ENCODE measurements around the gene GALNT9. TPM values are rescaled to one million over a fixed set of nuclear protein-coding genes. Genes with fewer than 3 reads are reported as not detected.

GALNT9 gene
- total and polyA plus RNA-seq, 12 donors: 0.01 to 0.19 TPM; not detected in 10

- Histone ChIP-seq H3K27ac (no peak overlapping the region), H3K36me3 (no peaks in the 10 kb centered on the region), H3K4me3 (no peak overlapping the region), H3K9me3 (no peaks in the 10 kb centered on the region), H3K4me1 (no peaks in the 10 kb centered on the region), H3K27me3 (peaks cover 0 to 78% (median 76%) of the 10 kb centered on the region in 7 donors)
- TF ChIP-seq, protein P1, sequence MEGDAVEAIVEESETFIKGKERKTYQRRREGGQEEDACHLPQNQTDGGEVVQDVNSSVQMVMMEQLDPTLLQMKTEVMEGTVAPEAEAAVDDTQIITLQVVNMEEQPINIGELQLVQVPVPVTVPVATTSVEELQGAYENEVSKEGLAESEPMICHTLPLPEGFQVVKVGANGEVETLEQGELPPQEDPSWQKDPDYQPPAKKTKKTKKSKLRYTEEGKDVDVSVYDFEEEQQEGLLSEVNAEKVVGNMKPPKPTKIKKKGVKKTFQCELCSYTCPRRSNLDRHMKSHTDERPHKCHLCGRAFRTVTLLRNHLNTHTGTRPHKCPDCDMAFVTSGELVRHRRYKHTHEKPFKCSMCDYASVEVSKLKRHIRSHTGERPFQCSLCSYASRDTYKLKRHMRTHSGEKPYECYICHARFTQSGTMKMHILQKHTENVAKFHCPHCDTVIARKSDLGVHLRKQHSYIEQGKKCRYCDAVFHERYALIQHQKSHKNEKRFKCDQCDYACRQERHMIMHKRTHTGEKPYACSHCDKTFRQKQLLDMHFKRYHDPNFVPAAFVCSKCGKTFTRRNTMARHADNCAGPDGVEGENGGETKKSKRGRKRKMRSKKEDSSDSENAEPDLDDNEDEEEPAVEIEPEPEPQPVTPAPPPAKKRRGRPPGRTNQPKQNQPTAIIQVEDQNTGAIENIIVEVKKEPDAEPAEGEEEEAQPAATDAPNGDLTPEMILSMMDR (IDR thresholded peaks at IDR 0.05): no peak
- 56 to 57% methylated on average over 19 of the region's 19 CpGs for WGBS, 2 donors
- DNase-seq (peak in 1 of 2 donors; percentile 8), ATAC-seq (no peak)
- intact Hi-C loops (cut with DNase I): no loop called here
Observed at GRCh38 chr12:132176385-132176919, 152.9 kb downstream of the GALNT9 start.

DNA sequence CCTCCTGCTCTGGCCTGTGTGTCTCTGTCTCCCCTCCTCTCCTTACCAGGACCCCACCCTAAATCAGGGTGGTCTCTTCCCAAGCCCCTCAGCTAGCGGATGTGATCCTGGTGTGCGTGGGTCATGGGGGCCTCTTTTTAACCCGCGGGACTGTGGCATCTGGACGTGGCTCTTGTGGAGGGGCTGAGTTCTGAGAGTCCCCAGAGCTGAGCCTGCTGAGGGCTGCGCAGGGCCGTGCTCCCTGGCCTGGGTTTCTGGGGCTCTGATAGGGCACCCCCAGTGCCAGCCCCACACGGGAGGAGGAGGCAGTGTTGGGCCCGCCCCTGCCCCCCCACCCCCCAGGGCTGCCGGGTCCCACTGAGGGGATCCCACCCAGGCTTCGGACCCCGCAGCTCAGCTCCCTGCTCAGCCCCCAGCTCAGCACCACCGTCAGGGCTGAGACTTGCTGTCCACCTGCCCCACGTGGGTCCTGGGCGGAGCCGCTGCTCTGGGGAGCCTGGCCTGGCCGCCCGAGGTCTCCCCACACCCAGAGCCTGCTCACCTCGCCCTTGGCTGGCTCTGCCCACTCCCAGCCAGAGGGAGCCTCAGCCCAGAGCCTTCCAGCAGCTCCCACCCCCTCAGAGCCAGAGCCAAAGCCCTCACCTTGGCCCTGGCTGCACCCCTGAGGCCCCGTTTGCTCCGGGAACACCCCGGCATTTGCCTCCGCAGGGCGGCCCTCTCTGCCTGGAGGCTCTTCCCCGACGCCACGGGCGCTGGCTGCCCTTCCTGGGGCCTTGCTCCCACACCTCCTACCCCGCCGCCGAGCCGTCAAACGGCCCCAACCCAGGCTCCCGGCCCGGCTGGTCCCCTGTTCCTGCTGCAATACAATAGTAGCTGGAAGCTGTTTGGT lies 153.6 kb downstream of the GALNT9 start:
- no peaks in the 10 kb centered on the region for H3K36me3 ChIP-seq
- TF ChIP-seq, protein P1 (IDR thresholded peaks at IDR 0.05): no peak
- no peak overlapping the region for H3K4me3 ChIP-seq
- ATAC-seq (peak in 1 of 8 donors; percentile 24), DNase-seq (peak in 1 of 2 donors; percentile 5)
- H3K27me3 ChIP-seq: peaks cover 0 to 85% (median 83%) of the 10 kb centered on the region in 7 donors
- 71 to 73% methylated on average over 34 to 35 of the region's 35 CpGs for WGBS, 2 donors
- intact Hi-C loops (cut with DNase I): no loop called here
- H3K4me1 ChIP-seq: no peaks in the 10 kb centered on the region
- no peaks in the 10 kb centered on the region for H3K9me3 ChIP-seq
- no peak overlapping the region for H3K27ac ChIP-seq

- ATAC-seq (no peak), DNase-seq (peak in 1 of 2 donors; percentile 8)
- TF ChIP-seq, protein P1 (IDR thresholded peaks at IDR 0.05): no peak
- H3K36me3 ChIP-seq: no peaks in the 10 kb centered on the region
- H3K4me1 ChIP-seq: no peaks in the 10 kb centered on the region
- peaks cover 0 to 92% (median 89%) of the 10 kb centered on the region in 7 donors for H3K27me3 ChIP-seq
- intact Hi-C loops (cut with DNase I): no loop called here
- H3K9me3 ChIP-seq: no peaks in the 10 kb centered on the region
- 62 to 63% methylated on average over 25 of the region's 25 CpGs for WGBS, 2 donors
- no peak overlapping the region for H3K4me3 ChIP-seq
- no peak overlapping the region for H3K27ac ChIP-seq
Observed at GRCh38 chr12:132174839-132175490, 154.4 kb downstream of the GALNT9 start.

GRCh38 chr12:132174015-132174838 lies 155.2 kb downstream of the GALNT9 start:
- no peak overlapping the region for H3K4me3 ChIP-seq
- no peaks in the 10 kb centered on the region for H3K4me1 ChIP-seq
- no peaks in the 10 kb centered on the region for H3K36me3 ChIP-seq
- ATAC-seq: no peak
- DNase-seq: no peak
- H3K27ac ChIP-seq: no peak overlapping the region
- WGBS, 2 donors: 80 to 82% methylated on average over 30 of the region's 30 CpGs
- TF ChIP-seq, protein P1 (IDR thresholded peaks at IDR 0.05): no peak
- intact Hi-C loops (cut with DNase I): no loop called here
- H3K27me3 ChIP-seq: peaks cover 0 to 97% (median 84%) of the 10 kb centered on the region in 7 donors
- H3K9me3 ChIP-seq: no peaks in the 10 kb centered on the region

All from heart right ventricle (tissue), 16 donors.